AG09319 (cell line): ENCODE data around the gene DGKI.

Source experiments
- DNase-seq: peaks from one replicate; pipeline ENCODE4 v3.0.0-alpha.2; 2010; ENCODE audit warnings: low read depth; ENCODE audit errors: extremely low read depth
- CTCF ChIP-seq: IDR thresholded peaks from 2 replicates; pipeline ENCODE4 v1.5.1; 2011; ENCODE audit warnings: low read depth, mild to moderate bottlenecking, inconsistent platforms, low read length, moderate library complexity

DGKI gene

DNA sequence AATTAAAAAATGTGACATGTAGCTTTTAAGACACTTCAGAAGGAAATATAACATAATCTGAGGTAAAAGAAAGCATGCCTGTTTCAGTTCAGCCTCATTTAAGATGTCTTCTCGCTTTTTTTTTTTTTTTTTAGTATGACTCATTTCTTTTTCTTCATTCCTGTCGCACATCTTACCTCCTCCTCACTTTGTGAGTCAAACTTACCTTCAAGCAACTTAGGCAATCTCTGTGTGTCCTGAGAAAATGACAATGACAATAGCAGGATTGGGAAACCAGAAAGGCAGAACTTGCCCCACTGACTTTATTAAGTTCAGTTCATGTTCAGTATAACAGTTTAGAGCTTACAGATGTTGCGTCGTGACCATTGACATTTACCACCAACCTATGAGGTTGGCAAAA lies 511.0 kb downstream of the DGKI start:
- TF ChIP-seq CTCF = no peak
- no peak for DNase-seq

GRCh38 chr7:137331378-137331777 lies 515.4 kb downstream of the DGKI start:
- DNase-seq = no peak
- no peak for TF ChIP-seq CTCF
